Esophagus mucosa (tissue), 1 donor: Measurements from ENCODE around the gene RHOBTB3. TPM values are rescaled to one million over a fixed set of nuclear protein-coding genes. Genes with fewer than 3 reads are reported as not detected.
A peak's percentile ranks its signal among the peaks of the same experiment; 100 is the strongest.

Experiments
- ATAC-seq: fragments of 200-7000 bp; cut with Tn5 transposase; one replicate; pipeline ENCODE4 v1.9.1; 2020
- total RNA-seq: library from RNA; stranded (reverse); gene quantifications from one replicate; pipeline ENCODE4 v1.2.4, GENCODE V29; 2023
- donor health status: DM: yes; HTN: yes; CAD: no.

The RHOBTB3 gene
- total RNA-seq, 1 donor from 2014 or later, result 3.6 TPM

DNA sequence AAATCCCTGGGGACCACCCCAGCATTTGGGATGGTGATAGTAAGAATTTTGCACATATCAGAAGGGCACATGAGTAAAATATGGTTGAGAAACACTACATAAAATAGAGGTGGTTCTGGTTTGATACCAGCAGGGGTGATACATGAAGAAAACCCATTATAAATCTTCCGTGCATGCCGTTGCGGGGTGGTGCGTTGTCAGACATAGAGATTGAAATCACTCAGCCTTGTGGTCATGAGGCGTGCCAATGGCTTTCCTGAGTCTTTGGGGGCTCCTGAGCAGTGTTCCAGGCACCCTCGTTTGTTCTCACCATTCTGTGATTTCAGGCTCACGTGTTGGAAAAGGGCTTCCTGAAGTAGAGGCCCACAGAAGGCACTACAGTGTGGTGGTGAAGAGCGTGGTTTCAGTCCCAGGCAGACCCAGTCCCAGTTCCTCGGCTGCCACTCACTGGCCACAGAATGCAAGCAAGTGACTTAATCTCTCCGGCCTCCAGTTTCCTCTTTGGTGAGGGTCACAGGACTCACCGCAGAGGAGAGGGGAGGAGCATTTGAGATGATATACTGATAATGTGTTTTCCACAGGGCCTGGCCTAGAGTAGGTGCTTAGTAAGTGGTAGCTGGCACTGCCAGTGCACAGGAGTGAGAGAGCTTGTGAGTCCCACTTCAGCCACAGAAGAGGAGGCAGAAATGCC lies 111.9 kb downstream of the RHOBTB3 start:
- ATAC-seq, result peak; percentile 15

DNA sequence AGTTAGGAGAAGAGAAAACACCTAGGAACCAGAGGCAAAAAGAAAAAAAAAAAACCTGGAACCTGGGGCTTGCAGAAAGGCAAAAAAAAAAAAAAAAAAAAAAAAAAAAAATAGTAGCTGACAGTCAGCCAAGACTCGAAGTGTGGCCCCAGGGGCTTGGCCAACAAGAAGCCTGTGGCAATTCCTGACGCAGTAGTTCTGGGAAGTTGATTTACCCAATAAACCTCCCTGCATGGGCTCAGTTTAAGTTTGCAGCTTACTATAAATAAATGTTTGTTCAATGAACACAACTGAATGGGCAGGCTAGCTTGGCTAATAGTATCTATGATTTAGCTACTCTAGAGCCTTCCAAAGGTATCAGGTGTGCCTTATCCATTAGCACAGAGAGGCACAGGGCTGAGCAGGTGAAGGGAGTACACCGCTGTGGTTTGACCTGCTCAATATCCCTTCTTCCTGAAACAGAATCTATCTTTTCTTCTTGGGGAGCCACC lies 112.6 kb downstream of the RHOBTB3 start:
- ATAC-seq, result no peak

DNA sequence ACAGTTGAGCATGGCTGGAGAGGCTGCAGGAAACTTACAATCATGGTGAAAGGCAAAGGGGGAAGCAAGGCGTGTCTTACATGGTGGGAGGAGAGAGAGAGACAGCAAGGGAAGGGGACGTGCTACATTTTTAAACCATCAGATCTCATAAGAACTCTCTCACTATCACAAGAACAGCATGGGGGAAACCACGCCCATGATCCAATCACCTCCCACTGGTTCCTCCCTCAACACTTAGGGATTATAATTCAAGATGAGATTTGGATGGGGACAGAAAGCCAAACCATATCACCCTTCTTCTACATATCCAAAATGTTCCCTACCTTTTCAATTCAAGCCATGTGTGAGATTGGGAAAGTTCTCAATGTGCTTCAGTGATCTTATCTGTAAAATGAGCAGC lies 114.3 kb downstream of the RHOBTB3 start:
- no peak for ATAC-seq

Other genes starting within 250 kb of the RHOBTB3 start
- 43.2 TPM for gene SKIC3, start 176.4 kb upstream of the RHOBTB3 start, total RNA-seq
- 2.2 TPM for gene ARSK, start 176.2 kb upstream of the RHOBTB3 start, total RNA-seq
- not detected for gene GPR150, start 111.2 kb upstream of the RHOBTB3 start, total RNA-seq
- gene RFESD, start 84.6 kb upstream of the RHOBTB3 start, total RNA-seq, result 1.5 TPM
- not detected for gene SPATA9, start 48.3 kb upstream of the RHOBTB3 start, total RNA-seq
- gene GLRX, start 91.4 kb downstream of the RHOBTB3 start, total RNA-seq, result 3.2 TPM
- gene ELL2, start 230.5 kb downstream of the RHOBTB3 start, total RNA-seq, result 181 TPM